Left lung (tissue), 10 donors: ENCODE data around the gene DDHD1. TPM values are rescaled to one million over a fixed set of nuclear protein-coding genes. Genes with fewer than 3 reads are reported as not detected.
"Not testable (repeated sequence)": the region's sequence is repeated elsewhere in the genome, so short reads cannot be mapped to it uniquely, and the experiment has no call there.

Experiments
- ATAC-seq: fragments of 200-7000 bp; cut with Tn5 transposase; one replicate; pipeline ENCODE4 v1.9.1; 2020; ENCODE audit warnings: moderate library complexity
- DNase-seq, 4 donors: peaks; one replicate each; pipeline ENCODE4 v3.0.0-alpha.2; 2013 to 2020
- H3K27ac ChIP-seq, 2 donors: fragments of 200-600 bp; sonication (generic) in 1 of 2; one replicate each; pipeline versions ENCODE4 v1.5.0 to v1.8.0; 2020 to 2021
- H3K27me3 ChIP-seq, 2 donors: fragments of 200-600 bp; sonication (generic) in 1 of 2; one replicate each; pipeline versions ENCODE4 v1.5.0 to v1.8.0; 2020 to 2021
- H3K36me3 ChIP-seq, 2 donors: fragments of 200-600 bp; sonication (generic) in 1 of 2; one replicate each; pipeline versions ENCODE4 v1.5.0 to v1.8.0; 2020 to 2021
- H3K4me1 ChIP-seq, 2 donors: fragments of 200-600 bp; one replicate each; pipeline ENCODE4 v1.8.0; 2021
- H3K4me3 ChIP-seq, 2 donors: fragments of 200-600 bp; sonication (generic) in 1 of 2; one replicate each; pipeline versions ENCODE4 v1.5.0 to v1.8.0; 2020 to 2021; ENCODE audit warnings: mild to moderate bottlenecking in 1 of 2
- H3K9me3 ChIP-seq, 2 donors: fragments of 200-600 bp; sonication (generic) in 1 of 2; one replicate each; pipeline versions ENCODE4 v1.5.0 to v1.8.0; 2020 to 2021
- intact Hi-C, 2 donors: fragments of 100-400 bp; cut with DNase I; formaldehyde crosslinking; loops; one replicate each; pipeline versions ENCODE4 v1.11.2 to v1.14.2; 2022
- polyA plus RNA-seq, 6 donors: library from polyadenylated mRNA; unstranded; fragments of 120-200 nt; gene quantifications; one replicate each; pipeline ENCODE4 v1.2.1, GENCODE V29; 2013; ENCODE audit not compliant: insufficient read length in 6 of 6
- total RNA-seq, 2 donors: library from RNA; stranded (reverse); fragmentation: NEBNext Ultra II Directional; extraction: Animal tissue kit (Norgen Biotek cat#: 25700); gene quantifications; one replicate each; pipeline ENCODE4 v1.2.1, GENCODE V29; 2021
- TF ChIP-seq, protein P1 (sequence below), 2 donors: fragments of 200-600 bp; sonication (generic) in 1 of 2; IDR thresholded peaks; one replicate each; pipeline versions ENCODE4 v1.5.0 to v1.8.0; 2021; ENCODE audit warnings: antibody characterized with exemption in 2 of 2
- donor health status: DM: no; HTN: yes; CAD: no.
- donor health status: DM: no; HTN: no; CAD: no.

The DDHD1 gene
- total and polyA plus RNA-seq, 8 donors: 13.2 to 22.7 (median 21.1) TPM

DNA sequence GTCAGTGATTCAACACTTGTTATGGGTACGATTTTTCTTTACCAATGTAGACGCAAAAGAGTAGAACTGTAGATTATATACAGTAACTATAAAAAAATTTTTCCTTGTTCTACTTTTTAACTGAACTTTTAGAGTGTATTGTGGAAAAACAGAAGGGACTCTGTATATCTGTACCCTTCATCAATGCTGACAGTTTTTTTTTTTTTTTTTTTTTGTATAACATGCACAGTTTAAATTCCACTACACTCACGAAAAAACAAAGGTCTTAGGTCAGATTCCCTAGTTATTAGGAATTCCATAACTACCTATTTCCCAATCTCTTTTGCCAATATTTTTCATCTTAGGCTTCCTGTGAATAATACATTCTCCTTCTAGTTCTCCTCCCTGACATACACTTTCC, 6.4 kb downstream of the DDHD1 start:
- intact Hi-C loops: no loop called here
- H3K27me3 ChIP-seq: no peaks in the 10 kb centered on the region
- TF ChIP-seq, protein P1, sequence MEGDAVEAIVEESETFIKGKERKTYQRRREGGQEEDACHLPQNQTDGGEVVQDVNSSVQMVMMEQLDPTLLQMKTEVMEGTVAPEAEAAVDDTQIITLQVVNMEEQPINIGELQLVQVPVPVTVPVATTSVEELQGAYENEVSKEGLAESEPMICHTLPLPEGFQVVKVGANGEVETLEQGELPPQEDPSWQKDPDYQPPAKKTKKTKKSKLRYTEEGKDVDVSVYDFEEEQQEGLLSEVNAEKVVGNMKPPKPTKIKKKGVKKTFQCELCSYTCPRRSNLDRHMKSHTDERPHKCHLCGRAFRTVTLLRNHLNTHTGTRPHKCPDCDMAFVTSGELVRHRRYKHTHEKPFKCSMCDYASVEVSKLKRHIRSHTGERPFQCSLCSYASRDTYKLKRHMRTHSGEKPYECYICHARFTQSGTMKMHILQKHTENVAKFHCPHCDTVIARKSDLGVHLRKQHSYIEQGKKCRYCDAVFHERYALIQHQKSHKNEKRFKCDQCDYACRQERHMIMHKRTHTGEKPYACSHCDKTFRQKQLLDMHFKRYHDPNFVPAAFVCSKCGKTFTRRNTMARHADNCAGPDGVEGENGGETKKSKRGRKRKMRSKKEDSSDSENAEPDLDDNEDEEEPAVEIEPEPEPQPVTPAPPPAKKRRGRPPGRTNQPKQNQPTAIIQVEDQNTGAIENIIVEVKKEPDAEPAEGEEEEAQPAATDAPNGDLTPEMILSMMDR (IDR thresholded peaks at IDR 0.05): no peak

DNA sequence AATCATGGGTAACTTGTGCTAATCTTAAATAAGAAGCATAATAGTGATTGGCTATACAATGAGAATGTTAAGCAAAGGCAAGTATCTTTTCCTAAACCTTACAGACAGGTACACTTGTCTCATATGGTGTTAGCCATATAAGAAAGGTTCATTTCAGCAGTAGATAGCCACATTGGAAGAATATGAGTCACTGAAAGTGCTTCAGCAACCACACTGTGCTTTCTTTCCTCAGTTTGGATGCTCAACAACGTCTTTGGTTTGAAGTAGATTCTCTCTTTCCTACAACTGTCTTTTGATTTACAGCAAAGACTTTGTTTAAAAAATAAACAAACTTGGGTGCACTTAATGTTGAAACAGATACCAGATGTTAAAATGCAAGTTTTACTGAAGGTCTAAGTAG, 8.9 kb downstream of the DDHD1 start:
- no peaks in the 10 kb centered on the region for H3K27me3 ChIP-seq
- H3K4me1 ChIP-seq: peaks cover 0 to 7% of the 10 kb centered on the region in 2 donors
- H3K27ac ChIP-seq: no peak overlapping the region
- ATAC-seq: no peak
- H3K36me3 ChIP-seq: no peaks in the 10 kb centered on the region
- no peak for DNase-seq
- no peak overlapping the region for H3K4me3 ChIP-seq
- intact Hi-C loops: no loop called here
- TF ChIP-seq, protein P1 (IDR thresholded peaks at IDR 0.05): no peak
- peaks cover 0 to 28% of the 10 kb centered on the region in 2 donors for H3K9me3 ChIP-seq

More for the DNA sequence above, 6.4 kb downstream of the DDHD1 start:
- H3K4me1 ChIP-seq: peaks cover 10 to 27% of the 10 kb centered on the region in 2 donors
- no peak for DNase-seq
- H3K9me3 ChIP-seq: peaks cover 0 to 4% of the 10 kb centered on the region in 2 donors
- H3K27ac ChIP-seq: no peak overlapping the region
- H3K4me3 ChIP-seq: no peak overlapping the region
- no peaks in the 10 kb centered on the region for H3K36me3 ChIP-seq
- ATAC-seq: no peak

DNA sequence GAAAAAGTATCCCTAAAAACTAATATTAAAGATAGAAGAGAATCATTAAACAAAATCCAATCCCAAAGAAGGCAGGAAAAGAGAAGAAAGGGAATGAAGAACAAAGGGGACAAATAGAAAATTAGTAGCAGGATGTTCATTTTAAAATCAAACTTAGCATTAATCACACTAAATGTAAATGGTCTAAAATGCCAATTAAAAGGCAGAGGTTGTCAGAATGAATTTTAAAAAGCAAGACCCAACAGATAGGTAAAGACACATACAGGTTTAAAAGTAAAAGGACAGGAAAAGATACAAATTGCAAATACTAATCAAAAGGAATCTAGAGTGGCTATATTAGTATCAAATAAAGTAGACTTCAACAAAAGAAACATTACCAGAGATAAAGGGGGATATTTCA, 12.5 kb downstream of the DDHD1 start:
- Histone ChIP-seq H3K36me3 (no peaks in the 10 kb centered on the region), H3K27me3 (no peaks in the 10 kb centered on the region), H3K4me1 (no peaks in the 10 kb centered on the region), H3K27ac (no peak overlapping the region), H3K9me3 (peaks cover 0 to 51% of the 10 kb centered on the region in 2 donors), H3K4me3 (no peak overlapping the region)
- DNase-seq (no peak), ATAC-seq (no peak)
- intact Hi-C loops: no loop called here
- TF ChIP-seq, protein P1 (IDR thresholded peaks at IDR 0.05): no peak

DNA sequence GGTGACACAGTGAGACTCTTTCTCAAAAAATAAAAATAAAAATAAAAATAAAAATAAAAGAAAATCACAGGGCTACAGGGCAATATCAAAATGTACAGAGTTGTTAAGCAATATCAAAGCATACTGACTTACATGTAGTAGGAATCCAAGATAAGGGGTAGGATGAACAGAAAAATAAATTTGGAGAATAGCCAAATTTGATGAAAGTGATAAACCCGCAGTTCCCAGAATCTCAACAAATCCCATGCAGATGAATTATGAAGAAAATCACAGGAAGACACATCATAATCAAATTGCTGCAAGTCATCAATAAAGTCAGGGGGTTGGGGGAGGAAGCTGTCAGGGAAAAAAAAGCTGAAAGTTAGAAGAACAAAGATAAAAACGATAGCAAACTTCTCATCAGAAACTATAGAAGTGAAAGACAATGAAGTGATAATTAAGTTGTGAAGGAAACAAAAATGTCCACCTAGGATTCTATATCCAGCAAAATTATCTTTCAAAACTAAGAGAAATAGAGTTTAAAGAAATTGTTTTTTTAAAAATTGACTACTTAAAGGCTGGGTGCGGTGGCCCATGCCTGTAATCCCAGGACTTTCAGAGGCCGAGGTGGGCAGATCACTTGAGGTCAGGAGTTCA, 15.4 kb downstream of the DDHD1 start:
- DNase-seq (no peak), ATAC-seq (no peak)
- H3K4me1 ChIP-seq: no peaks in the 10 kb centered on the region
- H3K4me3 ChIP-seq: no peak overlapping the region
- peaks cover 0 to 54% of the 10 kb centered on the region in 2 donors for H3K9me3 ChIP-seq
- H3K27me3 ChIP-seq: no peaks in the 10 kb centered on the region
- intact Hi-C loops: no loop called here
- TF ChIP-seq, protein P1 (IDR thresholded peaks at IDR 0.05): no peak
- H3K27ac ChIP-seq: no peak overlapping the region
- no peaks in the 10 kb centered on the region for H3K36me3 ChIP-seq

DNA sequence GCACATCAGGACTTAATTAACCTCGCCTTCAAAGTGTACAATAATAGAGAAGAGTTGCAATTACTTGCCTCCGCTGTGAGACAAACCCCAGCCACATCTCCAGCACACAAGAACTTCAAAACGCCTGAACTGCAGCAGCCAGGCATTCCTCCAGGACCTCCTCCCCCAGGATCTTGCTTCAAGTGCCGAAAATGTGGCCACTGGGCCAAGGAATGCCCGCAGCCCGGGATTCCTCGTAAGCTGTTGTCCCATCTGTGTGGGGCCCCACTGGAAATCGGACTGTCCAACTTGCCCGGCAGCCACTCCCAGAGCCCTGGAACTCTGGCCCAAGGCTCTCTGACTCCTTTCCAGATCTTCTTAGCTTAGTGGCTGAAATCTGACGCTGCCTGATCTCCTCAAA, 22.6 kb downstream of the DDHD1 start:
- intact Hi-C loops: not testable (repeated sequence)

More for the DNA sequence above, 22.6 kb downstream of the DDHD1 start:
- ATAC-seq, H3K9me3 ChIP-seq, H3K27ac ChIP-seq, H3K27me3 ChIP-seq, DNase-seq, H3K4me3 ChIP-seq, H3K36me3 ChIP-seq: not testable (repeated sequence)
- H3K4me1 ChIP-seq: peaks cover 0 to 13% of the 10 kb centered on the region in 2 donors
